ENCODE measurements around the gene SPPL3. TPM values are rescaled to one million over a fixed set of nuclear protein-coding genes. Genes with fewer than 3 reads are reported as not detected.

SPPL3 gene
- polyA plus RNA-seq, 1 experiment = 22.1 TPM

DNA sequence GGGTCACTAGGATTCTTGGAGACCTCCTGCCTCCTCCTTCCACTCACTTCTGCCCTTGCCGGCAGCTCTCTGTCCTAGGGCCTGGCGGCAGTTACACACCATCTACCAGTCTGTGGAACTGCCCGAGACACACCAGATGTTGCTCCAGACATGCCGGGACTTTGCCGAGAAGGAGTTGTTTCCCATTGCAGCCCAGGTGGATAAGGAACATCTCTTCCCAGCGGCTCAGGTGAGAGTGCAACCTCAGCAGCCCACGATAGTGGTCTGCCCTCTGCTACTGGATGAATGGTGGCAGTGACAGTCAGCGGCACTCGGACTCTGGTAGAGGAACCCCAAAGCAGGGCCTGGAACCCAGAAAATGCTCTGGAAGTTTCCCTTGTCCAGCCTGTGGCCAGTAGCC is 177.2 kb downstream of the SPPL3 start:
- Histone ChIP-seq H3K27me3 (ENCODE audit: control insufficient read depth, insufficient read depth, low read length) (no peaks in the 10 kb centered on the region), H3K4me3 (ENCODE audit: low read depth, low read length) (no peak overlapping the region), H3K9me3 (ENCODE audit: control insufficient read depth, insufficient read depth, low read length) (no peaks in the 10 kb centered on the region), H3K27ac (ENCODE audit: low read depth, low read length) (no peak overlapping the region)
- DNase-seq (ENCODE audit: low read depth, low spot score) = no peak
- TF ChIP-seq, protein P1, sequence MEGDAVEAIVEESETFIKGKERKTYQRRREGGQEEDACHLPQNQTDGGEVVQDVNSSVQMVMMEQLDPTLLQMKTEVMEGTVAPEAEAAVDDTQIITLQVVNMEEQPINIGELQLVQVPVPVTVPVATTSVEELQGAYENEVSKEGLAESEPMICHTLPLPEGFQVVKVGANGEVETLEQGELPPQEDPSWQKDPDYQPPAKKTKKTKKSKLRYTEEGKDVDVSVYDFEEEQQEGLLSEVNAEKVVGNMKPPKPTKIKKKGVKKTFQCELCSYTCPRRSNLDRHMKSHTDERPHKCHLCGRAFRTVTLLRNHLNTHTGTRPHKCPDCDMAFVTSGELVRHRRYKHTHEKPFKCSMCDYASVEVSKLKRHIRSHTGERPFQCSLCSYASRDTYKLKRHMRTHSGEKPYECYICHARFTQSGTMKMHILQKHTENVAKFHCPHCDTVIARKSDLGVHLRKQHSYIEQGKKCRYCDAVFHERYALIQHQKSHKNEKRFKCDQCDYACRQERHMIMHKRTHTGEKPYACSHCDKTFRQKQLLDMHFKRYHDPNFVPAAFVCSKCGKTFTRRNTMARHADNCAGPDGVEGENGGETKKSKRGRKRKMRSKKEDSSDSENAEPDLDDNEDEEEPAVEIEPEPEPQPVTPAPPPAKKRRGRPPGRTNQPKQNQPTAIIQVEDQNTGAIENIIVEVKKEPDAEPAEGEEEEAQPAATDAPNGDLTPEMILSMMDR (IDR thresholded peaks at IDR 0.05; ENCODE audit: low read depth, low read length) = no peak
- ChIA-PET CTCF (no interaction called here), POLR2A (no interaction called here)

DNA sequence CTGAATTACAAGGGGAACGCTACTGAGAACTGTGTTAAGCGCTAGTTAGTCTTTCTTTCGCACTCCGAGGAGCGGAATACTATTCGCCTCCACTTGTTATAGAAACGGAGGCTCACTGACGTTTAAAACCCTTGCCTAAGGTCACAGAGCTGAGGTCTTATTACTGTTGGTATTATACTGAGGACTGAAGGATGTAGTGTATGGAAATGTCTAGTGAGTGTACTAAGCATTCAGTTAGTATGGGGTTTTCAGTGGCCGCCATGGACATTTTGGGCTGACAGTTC is 177.7 kb downstream of the SPPL3 start:
- Histone ChIP-seq H3K27ac (ENCODE audit: low read depth, low read length) (no peak overlapping the region), H3K27me3 (ENCODE audit: control insufficient read depth, insufficient read depth, low read length) (no peaks in the 10 kb centered on the region), H3K9me3 (ENCODE audit: control insufficient read depth, insufficient read depth, low read length) (no peaks in the 10 kb centered on the region), H3K4me3 (ENCODE audit: low read depth, low read length) (peak overlapping the region; percentile 70; the same call in 1 of the 2 replicates)
- POLR2A ChIA-PET = no interaction called here
- TF ChIP-seq, protein P1 (IDR thresholded peaks at IDR 0.05; ENCODE audit: low read depth, low read length) = no peak
- CTCF ChIA-PET = no interaction called here
- no peak for DNase-seq (ENCODE audit: low read depth, low spot score)

DNA sequence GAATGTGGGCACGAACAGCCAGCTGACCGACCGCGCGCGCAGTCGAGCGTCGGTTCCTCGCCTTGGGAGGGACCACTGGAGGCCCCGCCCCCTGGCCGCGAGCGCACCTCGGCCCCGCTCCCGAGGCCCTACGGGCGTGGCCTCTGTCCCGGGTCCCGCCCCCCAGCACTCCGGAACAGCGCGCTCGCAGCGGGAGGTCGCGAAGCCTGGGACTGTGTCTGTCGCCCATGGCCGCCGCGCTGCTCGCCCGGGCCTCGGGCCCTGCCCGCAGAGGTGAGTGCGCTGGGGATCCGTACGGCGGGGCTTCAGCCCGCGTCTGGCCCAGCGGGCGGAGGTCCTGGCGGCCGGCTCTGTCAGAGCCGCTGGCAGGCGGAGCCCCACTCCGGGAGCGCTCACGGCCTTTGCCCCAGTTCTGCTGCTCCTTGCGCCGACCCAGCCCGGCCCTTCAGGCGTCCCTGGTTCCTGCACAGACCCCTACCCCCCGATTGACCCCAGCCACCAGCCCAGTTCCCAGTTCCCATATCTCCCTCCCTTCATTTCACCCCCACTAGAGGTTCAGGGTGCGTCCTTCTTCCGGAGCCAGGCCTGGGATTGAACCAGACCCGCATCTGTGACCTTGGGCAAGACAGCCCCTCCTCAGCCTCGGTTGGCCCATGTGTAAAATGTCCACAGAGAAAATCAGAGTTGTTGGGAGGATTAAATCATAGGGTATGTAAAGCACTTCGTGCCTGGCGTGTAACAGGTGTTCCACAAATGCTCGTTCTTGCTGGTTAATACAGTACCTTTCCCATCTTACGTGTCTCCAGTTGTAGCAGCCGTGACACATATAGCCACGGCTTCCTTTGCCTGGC is 178.3 kb downstream of the SPPL3 start, which contains the start of gene ACADS:
Gene ACADS (plus strand): TSS at position 168 of the 851 bp plus-strand sequence. CDS start 60 bp downstream, at position 228.
- Histone ChIP-seq H3K9me3 (ENCODE audit: control insufficient read depth, insufficient read depth, low read length) (no peaks in the 10 kb centered on the region), H3K4me3 (ENCODE audit: low read depth, low read length) (peak within 1 kb of the TSS; percentile 70), H3K27ac (ENCODE audit: low read depth, low read length) (peak within 1 kb of the TSS; percentile 39), H3K27me3 (ENCODE audit: control insufficient read depth, insufficient read depth, low read length) (no peaks in the 10 kb centered on the region)
- TF ChIP-seq, protein P1 (IDR thresholded peaks at IDR 0.05; ENCODE audit: low read depth, low read length) = no peak
- ChIA-PET POLR2A (interaction anchor here (1.0 kb wide), 1 partner anchor 37 kb away, joined by 3 read pairs; no protein-coding TSS in a partner anchor), CTCF (interaction anchor here (0.9 to 1.4 kb wide), 3 partner anchors 77 to 246 kb away, joined by 3 to 4 read pairs (median 3); no protein-coding TSS in a partner anchor)
- DNase-seq (ENCODE audit: low read depth, low spot score) = peak; percentile 34

DNA sequence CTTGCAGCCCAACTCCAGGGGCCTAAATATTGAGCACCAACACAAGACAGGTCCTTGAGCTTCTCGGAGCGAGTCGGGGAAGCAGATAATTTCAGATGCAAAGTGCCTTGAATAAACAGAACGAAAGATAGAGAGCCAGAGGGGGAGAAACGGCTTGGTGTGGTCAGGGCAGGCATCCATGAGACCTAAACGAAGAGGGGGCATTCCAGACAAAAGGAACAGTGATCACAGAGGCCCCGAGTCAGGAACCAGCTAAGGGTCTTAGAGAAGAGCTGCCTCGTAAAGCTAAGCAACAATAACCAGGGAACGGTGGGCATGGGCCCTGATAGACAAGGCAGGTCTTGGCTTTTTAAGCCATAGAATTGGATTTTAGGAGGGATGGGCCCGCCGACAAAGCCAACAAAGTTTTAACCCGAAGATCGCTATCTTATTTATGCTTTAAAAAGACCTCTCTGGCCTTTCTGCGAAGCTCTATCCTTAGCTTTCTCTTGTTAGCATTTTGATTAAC is 179.0 kb downstream of the SPPL3 start:
- Histone ChIP-seq H3K27ac (ENCODE audit: low read depth, low read length) (peak overlapping the region; percentile 39), H3K27me3 (ENCODE audit: control insufficient read depth, insufficient read depth, low read length) (no peaks in the 10 kb centered on the region), H3K4me3 (ENCODE audit: low read depth, low read length) (peak overlapping the region; percentile 70), H3K9me3 (ENCODE audit: control insufficient read depth, insufficient read depth, low read length) (no peaks in the 10 kb centered on the region)
- POLR2A ChIA-PET = interaction anchor here (1.0 kb wide), 1 partner anchor 37 kb away, joined by 3 read pairs; no protein-coding TSS in a partner anchor
- CTCF ChIA-PET = interaction anchor here (0.9 to 1.4 kb wide), 3 partner anchors 76 to 247 kb away, joined by 3 to 4 read pairs (median 3); no protein-coding TSS in a partner anchor
- no peak for DNase-seq (ENCODE audit: low read depth, low spot score)
- TF ChIP-seq, protein P1 (IDR thresholded peaks at IDR 0.05; ENCODE audit: low read depth, low read length) = no peak

DNA sequence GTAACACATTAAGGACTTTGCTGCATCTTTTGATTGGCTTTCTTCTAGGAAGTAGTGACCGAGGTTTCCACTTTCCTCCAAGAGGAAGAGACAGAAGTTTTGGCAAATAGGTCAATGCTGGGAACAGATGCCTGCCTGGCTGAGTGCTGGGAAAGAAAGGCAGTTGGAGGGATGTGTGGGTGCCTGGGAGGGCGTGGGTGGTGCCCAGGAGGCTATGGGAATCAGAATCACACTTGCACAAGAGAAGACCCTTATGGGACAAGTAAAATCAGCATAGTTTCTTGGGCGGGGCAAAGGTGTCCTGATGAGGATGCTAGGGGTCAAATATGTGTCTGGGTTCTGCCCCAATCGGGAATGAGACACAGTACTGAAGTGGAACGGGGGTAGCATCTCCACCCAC is 179.4 kb downstream of the SPPL3 start:
- no peaks in the 10 kb centered on the region for H3K27me3 ChIP-seq (ENCODE audit: control insufficient read depth, insufficient read depth, low read length)
- TF ChIP-seq, protein P1 (IDR thresholded peaks at IDR 0.05; ENCODE audit: low read depth, low read length) = no peak
- H3K27ac ChIP-seq (ENCODE audit: low read depth, low read length) = no peak overlapping the region
- H3K4me3 ChIP-seq (ENCODE audit: low read depth, low read length) = no peak overlapping the region
- H3K9me3 ChIP-seq (ENCODE audit: control insufficient read depth, insufficient read depth, low read length) = no peaks in the 10 kb centered on the region
- ChIA-PET CTCF (interaction anchor here (1.3 to 1.4 kb wide), 2 partner anchors 76 to 142 kb away, joined by 3 to 4 read pairs; no protein-coding TSS in a partner anchor), POLR2A (no interaction called here)
- DNase-seq (ENCODE audit: low read depth, low spot score) = no peak
